Endothelial cell of umbilical vein (primary cell): ENCODE measurements around the gene SLC30A4. TPM values are rescaled to one million over a fixed set of nuclear protein-coding genes. Genes with fewer than 3 reads are reported as not detected.

Experiments
- BruUV-seq: library from RNA; stranded (reverse); fragments of 400-500 nt; replicated peaks from 2 replicates; lab custom pipeline; 2021; lab: Mats Ljungman, UMichigan
- CTCF ChIA-PET: fragments of 300-600, 350-600 bp; sonication (Branson Sonifier 250); formaldehyde crosslinking; loops from one replicate; lab custom pipeline; 2021; ENCODE audit warnings: antibody characterized with exemption, inconsistent platforms; lab: Charles Lee
- POLR2A ChIA-PET: fragments of 300-600, 350-600 bp; sonication (Branson Sonifier 250); formaldehyde crosslinking; loops from one replicate; lab custom pipeline; 2021; ENCODE audit warnings: antibody characterized with exemption, inconsistent platforms; lab: Charles Lee
- DNase-seq: peaks from one replicate; pipeline ENCODE4 v3.0.0-alpha.2; 2011; ENCODE audit warnings: low read depth, low spot score
- FAIRE-seq: peaks from 2 replicates; lab custom pipeline; 2011; peaks lifted over from hg19 to GRCh38; lab: Jason Lieb, UNC
- H2AFZ ChIP-seq: 2 replicates; pipeline ENCODE4 v1.6.0; 2012; ENCODE audit warnings: low read depth, low read length, control low read depth, inconsistent platforms
- H3K27ac ChIP-seq: 2 replicates; pipeline ENCODE4 v1.5.1; 2011; ENCODE audit warnings: low read depth, mild to moderate bottlenecking, control low read depth, low read length, moderate library complexity; ENCODE audit not compliant: insufficient read depth
- H3K27me3 ChIP-seq, 2 experiments: 2 replicates each; pipeline versions ENCODE4 v1.6.0 to v1.6.1; 2011; ENCODE audit warnings: low read length in 2 of 2, mixed read lengths in 1 of 2; ENCODE audit not compliant: control insufficient read depth in 2 of 2, insufficient read depth in 2 of 2
- H3K36me3 ChIP-seq, 2 experiments: 2 replicates in 1 of 2; 3 replicates in 1 of 2; pipeline ENCODE4 v1.5.1; 2011; ENCODE audit warnings: low read length in 2 of 2, mild to moderate bottlenecking in 1 of 2, moderate library complexity in 1 of 2; ENCODE audit not compliant: control insufficient read depth in 2 of 2, insufficient read depth in 2 of 2; ENCODE audit errors: extremely low read depth in 1 of 2
- H3K4me1 ChIP-seq: 3 replicates; pipeline ENCODE4 v1.5.1; 2011; ENCODE audit warnings: mild to moderate bottlenecking, low read length; ENCODE audit not compliant: control insufficient read depth, insufficient read depth; ENCODE audit errors: extremely low read depth
- H3K4me2 ChIP-seq: 2 replicates; pipeline ENCODE4 v1.6.1; 2011; ENCODE audit warnings: low read length, control low read depth, mixed read lengths; ENCODE audit not compliant: insufficient read depth
- H3K4me3 ChIP-seq, 3 experiments: fragments of 200-600 bp in 1 of 3; sonication (generic), shearing (Covaris generic) in 1 of 3; replicated peaks in 1 of 3; 2 replicates each; pipeline ENCODE4 v1.5.1; 2011 to 2016; ENCODE audit warnings: control low read depth in 3 of 3, low read length in 3 of 3, mild to moderate bottlenecking in 2 of 3, inconsistent platforms in 1 of 3, low read depth in 1 of 3, moderate library complexity in 1 of 3; ENCODE audit not compliant: insufficient read depth in 1 of 3
- H3K79me2 ChIP-seq: 2 replicates; pipeline ENCODE4 v1.6.0; 2012; ENCODE audit warnings: low read length, inconsistent platforms; ENCODE audit not compliant: control insufficient read depth, insufficient read depth
- H3K9ac ChIP-seq: replicated peaks from 2 replicates; pipeline ENCODE3; 2011; ENCODE audit warnings: low read length, control low read depth; ENCODE audit not compliant: insufficient read depth; ENCODE audit errors: extremely low read depth
- H3K9me1 ChIP-seq: replicated peaks from 3 replicates; pipeline ENCODE4 v1.6.0; 2011; ENCODE audit warnings: mild to moderate bottlenecking, low read length; ENCODE audit not compliant: control insufficient read depth, insufficient read depth; ENCODE audit errors: extremely low read depth
- H3K9me3 ChIP-seq: replicated peaks from 2 replicates; pipeline ENCODE4 v1.5.1; 2012; ENCODE audit warnings: low read length, inconsistent platforms; ENCODE audit not compliant: control insufficient read depth, insufficient read depth
- H4K20me1 ChIP-seq: replicated peaks from 2 replicates; pipeline ENCODE3; 2011; ENCODE audit warnings: mild to moderate bottlenecking, low read length; ENCODE audit not compliant: control insufficient read depth, insufficient read depth; ENCODE audit errors: extremely low read depth
- EZH2 ChIP-seq: IDR thresholded peaks from 2 replicates; pipeline ENCODE4 v1.6.1; 2012; ENCODE audit warnings: borderline replicate concordance, low read depth, mild to moderate bottlenecking, moderate library complexity, low read length, inconsistent platforms; ENCODE audit not compliant: severe bottlenecking
- FOS ChIP-seq: IDR thresholded peaks from 2 replicates; pipeline ENCODE4 v1.6.1; 2011; ENCODE audit warnings: mild to moderate bottlenecking, low read length, moderate library complexity, borderline replicate concordance; ENCODE audit not compliant: insufficient read depth
- GATA2 ChIP-seq: IDR thresholded peaks from 2 replicates; pipeline ENCODE4 v1.7.0; 2011; ENCODE audit warnings: low read depth, mild to moderate bottlenecking, moderate library complexity, mixed read lengths, low read length; ENCODE audit not compliant: insufficient read length, insufficient read depth
- MYC ChIP-seq: IDR thresholded peaks from one replicate; pipeline ENCODE4 v1.6.1; 2011; ENCODE audit warnings: mild to moderate bottlenecking, low read depth, low read length
- POLR2A ChIP-seq: IDR thresholded peaks from 2 replicates; pipeline ENCODE4 v1.6.1; 2012; ENCODE audit warnings: low read depth, mild to moderate bottlenecking, control low read depth, low read length
- POLR2AphosphoS5 ChIP-seq: IDR thresholded peaks from 2 replicates; pipeline ENCODE4 v1.6.1; 2012; ENCODE audit warnings: low read depth, mild to moderate bottlenecking, control low read depth, low read length, moderate library complexity; ENCODE audit not compliant: insufficient read depth
- dilution Hi-C: fragments of 300-500 bp; cut with MboI; formaldehyde crosslinking; loops from one replicate; pipeline ENCODE4 v1.15.0; 2019; ENCODE audit warnings: low sequenced_read_pairs; ENCODE audit not compliant: extremely low pct_ligation_motif_present
- intact Hi-C: fragments of 100-400 bp; cut with micrococcal nuclease; formaldehyde crosslinking; loops from one replicate; pipeline ENCODE4 v1.10.0; 2022
- polyA plus RNA-seq, 4 experiments: library from polyadenylated mRNA; depleted of rRNA in 3 of 4; stranded (reverse) in 3 of 4; unstranded in 1 of 4; fragments of >200 nt; gene quantifications; 2 replicates each; pipeline versions ENCODE4 v1.2.1 to v1.2.3, GENCODE V29; 2011 to 2012; ENCODE audit warnings: missing spikeins in 1 of 4
- total RNA-seq: library from RNA; stranded (reverse); gene quantifications from 2 replicates; pipeline ENCODE4 v1.2.3, GENCODE V29; 2021
- TF ChIP-seq, protein P1 (sequence below): IDR thresholded peaks from 2 replicates; pipeline ENCODE4 v1.6.1; 2011; ENCODE audit not compliant: insufficient read depth, insufficient read length
- TF ChIP-seq, protein P2 (sequence below), 2 donors: IDR thresholded peaks; 1 replicate in 1 of 2; 2 replicates in 1 of 2; pipeline ENCODE4 v1.5.1; 2011; ENCODE audit warnings: low read length in 2 of 2, mild to moderate bottlenecking in 2 of 2, moderate library complexity in 2 of 2, control low read depth in 1 of 2, inconsistent platforms in 1 of 2, low read depth in 1 of 2; ENCODE audit not compliant: insufficient read depth in 1 of 2; ENCODE audit errors: extremely low read depth in 1 of 2

SLC30A4 gene
- total and polyA plus RNA-seq, 2 donors (not counting 3 experiments of a cell fraction or from before 2014, with no cell fraction given), result 2.7 to 3.9 TPM

DNA sequence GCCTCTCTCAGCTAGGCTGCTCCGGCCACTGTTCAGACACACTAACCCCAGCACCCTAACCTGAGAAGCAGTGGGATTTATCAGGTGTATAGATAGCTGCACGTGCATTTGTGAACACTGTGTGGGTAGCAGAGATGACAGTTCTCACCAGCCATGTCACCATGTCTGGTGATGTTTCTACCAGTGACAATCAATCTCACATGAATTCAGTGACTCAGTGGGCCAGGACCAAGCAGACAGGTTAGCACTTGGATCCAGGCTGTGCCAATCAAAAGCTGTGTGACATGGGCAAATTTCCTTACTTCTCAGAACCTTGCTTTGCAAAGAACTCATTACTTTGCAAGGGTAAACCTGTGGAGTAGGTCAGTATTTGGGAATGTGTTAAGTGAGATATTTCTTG, 78.9 kb downstream of the SLC30A4 start:
- ChIA-PET POLR2A (no interaction called here), CTCF (interaction anchor here (1.2 to 1.9 kb wide), 4 partner anchors 11 to 280 kb away, joined by 3 to 4 read pairs (median 4); no protein-coding TSS in a partner anchor)
- Histone ChIP-seq H3K9me3 (no peaks in the 10 kb centered on the region), H3K9ac (no peak overlapping the region), H3K27me3 (peaks cover 0 to 6% of the 10 kb centered on the region in 2 experiments), H2AFZ (no peak overlapping the region), H3K4me1 (no peaks in the 10 kb centered on the region), H3K27ac (no peak overlapping the region), H4K20me1 (no peaks in the 10 kb centered on the region), H3K36me3 (no peaks in the 10 kb centered on the region), H3K4me2 (no peak overlapping the region), H3K79me2 (no peaks in the 10 kb centered on the region), H3K4me3 (no peak overlapping the region), H3K9me1 (no peaks in the 10 kb centered on the region)
- no peak for TF ChIP-seq FOS
- TF ChIP-seq, protein P1, sequence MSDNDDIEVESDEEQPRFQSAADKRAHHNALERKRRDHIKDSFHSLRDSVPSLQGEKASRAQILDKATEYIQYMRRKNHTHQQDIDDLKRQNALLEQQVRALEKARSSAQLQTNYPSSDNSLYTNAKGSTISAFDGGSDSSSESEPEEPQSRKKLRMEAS, result no peak
- TF ChIP-seq POLR2AphosphoS5, result no peak
- TF ChIP-seq POLR2A, result no peak
- no peak for TF ChIP-seq MYC
- TF ChIP-seq EZH2, result no peak
- TF ChIP-seq GATA2, result no peak
- TF ChIP-seq, protein P2, sequence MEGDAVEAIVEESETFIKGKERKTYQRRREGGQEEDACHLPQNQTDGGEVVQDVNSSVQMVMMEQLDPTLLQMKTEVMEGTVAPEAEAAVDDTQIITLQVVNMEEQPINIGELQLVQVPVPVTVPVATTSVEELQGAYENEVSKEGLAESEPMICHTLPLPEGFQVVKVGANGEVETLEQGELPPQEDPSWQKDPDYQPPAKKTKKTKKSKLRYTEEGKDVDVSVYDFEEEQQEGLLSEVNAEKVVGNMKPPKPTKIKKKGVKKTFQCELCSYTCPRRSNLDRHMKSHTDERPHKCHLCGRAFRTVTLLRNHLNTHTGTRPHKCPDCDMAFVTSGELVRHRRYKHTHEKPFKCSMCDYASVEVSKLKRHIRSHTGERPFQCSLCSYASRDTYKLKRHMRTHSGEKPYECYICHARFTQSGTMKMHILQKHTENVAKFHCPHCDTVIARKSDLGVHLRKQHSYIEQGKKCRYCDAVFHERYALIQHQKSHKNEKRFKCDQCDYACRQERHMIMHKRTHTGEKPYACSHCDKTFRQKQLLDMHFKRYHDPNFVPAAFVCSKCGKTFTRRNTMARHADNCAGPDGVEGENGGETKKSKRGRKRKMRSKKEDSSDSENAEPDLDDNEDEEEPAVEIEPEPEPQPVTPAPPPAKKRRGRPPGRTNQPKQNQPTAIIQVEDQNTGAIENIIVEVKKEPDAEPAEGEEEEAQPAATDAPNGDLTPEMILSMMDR (IDR thresholded peaks at IDR 0.05; ENCODE audit: extremely low read depth in 1 of 2, insufficient read depth in 1 of 2, low read depth in 1 of 2, low read length in 2 of 2), result no peak
- DNase-seq (no peak), FAIRE-seq (no peak)
- intact Hi-C loops, result no loop called here
- no TSS peak for BruUV-seq
- dilution Hi-C loops, result no loop called here
